H9 (cell line): Measurements from ENCODE around the gene LIX1. TPM values are rescaled to one million over a fixed set of nuclear protein-coding genes. Genes with fewer than 3 reads are reported as not detected.

ENCODE experiments used
- DNase-seq: peaks from one replicate; pipeline ENCODE4 v3.0.0-alpha.2; 2017
- H2AFZ ChIP-seq: one replicate; pipeline ENCODE4 v1.6.1; 2013; ENCODE audit warnings: mild to moderate bottlenecking, low read length, control low read depth, moderate library complexity
- H2AK5ac ChIP-seq: 2 replicates; pipeline ENCODE4 v1.6.1; 2013; ENCODE audit warnings: low read length, control low read depth, mixed read lengths; ENCODE audit not compliant: insufficient read length
- H2BK120ac ChIP-seq: one replicate; pipeline ENCODE4 v1.6.1; 2013; ENCODE audit warnings: low read depth, mild to moderate bottlenecking, low read length, control low read depth, inconsistent platforms; ENCODE audit not compliant: poor library complexity, severe bottlenecking
- H2BK12ac ChIP-seq: 2 replicates; pipeline ENCODE4 v1.6.1; 2013; ENCODE audit warnings: low read length, control low read depth, mixed read lengths, low read depth; ENCODE audit not compliant: insufficient read length
- H2BK15ac ChIP-seq: 2 replicates; pipeline ENCODE4 v1.6.1; 2013; ENCODE audit warnings: low read depth, low read length, control low read depth
- H2BK20ac ChIP-seq: one replicate; pipeline ENCODE4 v1.6.1; 2013; ENCODE audit warnings: low read depth, mild to moderate bottlenecking, low read length, control low read depth, inconsistent platforms; ENCODE audit not compliant: poor library complexity, severe bottlenecking
- H2BK5ac ChIP-seq: 2 replicates; pipeline ENCODE4 v1.6.1; 2013; ENCODE audit warnings: low read length, control low read depth, mixed read lengths; ENCODE audit not compliant: insufficient read length
- H3K14ac ChIP-seq: 2 replicates; pipeline ENCODE4 v1.6.1; 2013; ENCODE audit warnings: low read length, control low read depth; ENCODE audit not compliant: insufficient read depth
- H3K18ac ChIP-seq: 2 replicates; pipeline ENCODE4 v1.6.1; 2013; ENCODE audit warnings: low read depth, mild to moderate bottlenecking, mixed read lengths, low read length, control low read depth; ENCODE audit not compliant: insufficient read length
- H3K23ac ChIP-seq: 2 replicates; pipeline ENCODE4 v1.6.1; 2013; ENCODE audit warnings: low read length, control low read depth, mixed read lengths, low read depth; ENCODE audit not compliant: insufficient read length
- H3K23me2 ChIP-seq: 2 replicates; pipeline ENCODE4 v1.6.1; 2013; ENCODE audit warnings: low read depth, mild to moderate bottlenecking, mixed read lengths, low read length, control low read depth; ENCODE audit not compliant: insufficient read length, poor library complexity, severe bottlenecking
- H3K27ac ChIP-seq: 2 replicates; pipeline ENCODE4 v1.5.1; 2013; ENCODE audit warnings: low read length, control low read depth, mixed read lengths, low read depth; ENCODE audit not compliant: insufficient read length
- H3K27me3 ChIP-seq: 2 replicates; pipeline ENCODE4 v1.6.1; 2013; ENCODE audit warnings: low read length, control low read depth, inconsistent platforms; ENCODE audit not compliant: insufficient read depth
- H3K4ac ChIP-seq: 2 replicates; pipeline ENCODE4 v1.6.1; 2013; ENCODE audit warnings: low read depth, mild to moderate bottlenecking, control low read depth, inconsistent platforms, low read length, moderate library complexity
- H3K4me1 ChIP-seq: 2 replicates; pipeline ENCODE4 v1.6.1; 2013; ENCODE audit warnings: low read length, control low read depth, inconsistent platforms; ENCODE audit not compliant: insufficient read depth
- H3K4me2 ChIP-seq: 2 replicates; pipeline ENCODE4 v1.6.1; 2013; ENCODE audit warnings: low read length, control low read depth, mixed read lengths; ENCODE audit not compliant: insufficient read length, insufficient read depth
- H3K56ac ChIP-seq: 2 replicates; pipeline ENCODE4 v1.6.1; 2013; ENCODE audit warnings: low read depth, mild to moderate bottlenecking, mixed read lengths, low read length, control low read depth; ENCODE audit not compliant: insufficient read length
- H3K79me1 ChIP-seq: 2 replicates; pipeline ENCODE4 v1.6.1; 2013; ENCODE audit warnings: low read depth, mild to moderate bottlenecking, moderate library complexity, low read length, control low read depth, inconsistent platforms; ENCODE audit not compliant: insufficient read depth, poor library complexity, severe bottlenecking
- H3K79me2 ChIP-seq: 2 replicates; pipeline ENCODE4 v1.6.1; 2013; ENCODE audit warnings: low read length, control low read depth, inconsistent platforms; ENCODE audit not compliant: insufficient read depth
- H3K9ac ChIP-seq: 2 replicates; pipeline ENCODE4 v1.6.1; 2013; ENCODE audit warnings: low read length, control low read depth, mixed read lengths; ENCODE audit not compliant: insufficient read length; ENCODE audit errors: extremely low read depth
- H3K9me3 ChIP-seq: one replicate; pipeline ENCODE4 v1.6.1; 2013; ENCODE audit warnings: low read depth, low read length, inconsistent platforms; ENCODE audit not compliant: control insufficient read depth
- H3T11ph ChIP-seq: one replicate; pipeline ENCODE4 v1.6.1; 2013; ENCODE audit warnings: mild to moderate bottlenecking, low read length, control low read depth, inconsistent platforms
- H4K20me1 ChIP-seq: one replicate; pipeline ENCODE4 v1.6.1; 2013; ENCODE audit not compliant: control insufficient read depth, insufficient read length, insufficient read depth
- H4K5ac ChIP-seq: 2 replicates; pipeline ENCODE4 v1.6.1; 2013; ENCODE audit warnings: low read depth, mild to moderate bottlenecking, mixed read lengths, low read length, control low read depth; ENCODE audit not compliant: insufficient read length
- H4K8ac ChIP-seq: replicated peaks from 2 replicates; pipeline ENCODE4 v1.6.1; 2013; ENCODE audit warnings: low read length, control low read depth, mixed read lengths, low read depth; ENCODE audit not compliant: insufficient read length
- H4K91ac ChIP-seq: 2 replicates; pipeline ENCODE4 v1.6.1; 2013; ENCODE audit warnings: low read depth, mild to moderate bottlenecking, moderate library complexity, mixed read lengths, low read length, control low read depth; ENCODE audit not compliant: insufficient read length
- H3K27ac Mint-ChIP-seq, 3 experiments: 2 replicates in 2 of 3; 3 replicates in 1 of 3; pipeline ENCODE4 v1.8.0; 2020 to 2021; ENCODE audit warnings: mixed read lengths in 3 of 3, mild to moderate bottlenecking in 1 of 3, moderate library complexity in 1 of 3
- H3K27me3 Mint-ChIP-seq: 2 replicates; pipeline ENCODE4 v1.8.0; 2021; ENCODE audit warnings: low read depth, mild to moderate bottlenecking, moderate library complexity, mixed read lengths
- H3K36me3 Mint-ChIP-seq, 3 experiments: 2 replicates in 2 of 3; 3 replicates in 1 of 3; pipeline ENCODE4 v1.8.0; 2020 to 2021; ENCODE audit warnings: low read depth in 3 of 3, mixed read lengths in 3 of 3; ENCODE audit not compliant: insufficient read depth in 1 of 3
- H3K4me1 Mint-ChIP-seq, 2 experiments: 2 replicates each; pipeline ENCODE4 v1.8.0; 2020; ENCODE audit warnings: mixed read lengths in 2 of 2
- H3K4me3 Mint-ChIP-seq, 2 experiments: 2 replicates in 1 of 2; 3 replicates in 1 of 2; pipeline ENCODE4 v1.8.0; 2020 to 2021; ENCODE audit warnings: mild to moderate bottlenecking in 2 of 2, mixed read lengths in 2 of 2, moderate library complexity in 1 of 2
- H3K9me3 Mint-ChIP-seq, 2 experiments: 2 replicates in 1 of 2; 3 replicates in 1 of 2; pipeline ENCODE4 v1.8.0; 2020; ENCODE audit warnings: mild to moderate bottlenecking in 2 of 2, mixed read lengths in 2 of 2, moderate library complexity in 1 of 2
- CTCF ChIP-seq: fragments of 200-600 bp; sonication (generic); conservative IDR thresholded peaks from 3 replicates; pipeline ENCODE4 v1.8.0; 2021; ENCODE audit warnings: antibody characterized with exemption, mild to moderate bottlenecking
- WGBS: extraction: QIAGEN DNeasy Blood & Tissue Kit; methylation state at CpG from one replicate; pipeline ENCODE4 v1.1.7; 2013; ENCODE audit warnings: missing lambda C conversion rate, low lambda C conversion rate, mixed read lengths; ENCODE audit not compliant: insufficient read length; ENCODE audit errors: extremely low coverage; 5-methylcytosine and 5-hydroxymethylcytosine counted together
- total RNA-seq: library from RNA; stranded (reverse); gene quantifications from 2 replicates; pipeline ENCODE4 v1.2.1, GENCODE V29; 2021

The LIX1 gene
- total RNA-seq, 1 experiment from 2014 or later = 0.13 TPM

- no peak for TF ChIP-seq CTCF
- WGBS = no CpG with 5 or more reads among the region's 3 CpGs
- H3K4me3 Mint-ChIP-seq = no peak overlapping the region
- H3K36me3 Mint-ChIP-seq = no peaks in the 10 kb centered on the region
- H3K9me3 Mint-ChIP-seq = no peaks in the 10 kb centered on the region
- H4K91ac ChIP-seq = no peak overlapping the region
- no peak overlapping the region for H3K4ac ChIP-seq
- no peaks in the 10 kb centered on the region for H4K20me1 ChIP-seq
- no peak overlapping the region for H4K5ac ChIP-seq
- H4K8ac ChIP-seq = no peak overlapping the region
- no peaks in the 10 kb centered on the region for H3K23me2 ChIP-seq
- H2BK5ac ChIP-seq = no peak overlapping the region
- no peak overlapping the region for H2BK15ac ChIP-seq
- no peaks in the 10 kb centered on the region for H3K27me3 Mint-ChIP-seq
- no peak overlapping the region for H2AFZ ChIP-seq
- DNase-seq = no peak
- H3K23ac ChIP-seq = no peak overlapping the region
- H3K27ac Mint-ChIP-seq = peak overlapping the region in 1 of 3 experiments; percentile 45; a peak in 2 of 7 replicates
- no peak overlapping the region for H3K56ac ChIP-seq
- H3K27ac ChIP-seq = no peak overlapping the region
- no peaks in the 10 kb centered on the region for H3K79me2 ChIP-seq
- H3K79me1 ChIP-seq = no peaks in the 10 kb centered on the region
- no peak overlapping the region for H3K4me2 ChIP-seq
- H2BK12ac ChIP-seq = no peak overlapping the region
- H3K18ac ChIP-seq = no peak overlapping the region
- no peak overlapping the region for H3K9ac ChIP-seq
- H3K9me3 ChIP-seq = no peaks in the 10 kb centered on the region
- peaks cover 29 to 32% of the 10 kb centered on the region in 2 experiments for H3K4me1 Mint-ChIP-seq
- no peak overlapping the region for H2BK20ac ChIP-seq
- H3K4me1 ChIP-seq = peaks cover 5% of the 10 kb centered on the region; the same call in 1 of the 2 replicates
- no peak overlapping the region for H2BK120ac ChIP-seq
- no peaks in the 10 kb centered on the region for H3K27me3 ChIP-seq
- H2AK5ac ChIP-seq = no peak overlapping the region
- no peak overlapping the region for H3K14ac ChIP-seq
- H3T11ph ChIP-seq = no peak overlapping the region
Measured at GRCh38 chr5:97043511-97043910, 98.9 kb downstream of the LIX1 start.
